ENCODE results near the gene JAZF1. TPM values are rescaled to one million over a fixed set of nuclear protein-coding genes. Genes with fewer than 3 reads are reported as not detected.

The JAZF1 gene
- total and polyA plus RNA-seq, 10 of the 15 experiments (the other 5 are each of a cell fraction or from before 2014, with no cell fraction given) = 0.04 to 0.82 (median 0.15) TPM; not detected in 3

DNA sequence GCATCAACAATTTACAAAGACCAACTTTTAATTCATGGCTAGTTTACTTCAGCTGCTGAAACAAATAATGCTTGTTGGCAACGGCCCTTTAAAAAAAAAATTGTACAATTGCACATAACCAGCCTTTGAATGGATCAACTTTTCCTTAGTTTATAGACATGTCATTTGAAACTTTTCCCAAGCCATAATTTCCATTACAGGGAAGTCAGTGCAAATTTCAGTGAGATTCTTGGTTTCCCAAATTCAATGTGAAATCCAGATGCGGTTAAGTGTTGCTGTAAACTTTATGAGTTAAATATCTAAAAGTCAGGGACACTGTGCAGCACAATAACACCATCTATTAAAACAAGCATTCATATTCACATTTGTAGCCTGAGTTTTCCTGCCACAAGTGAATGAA, 182.2 kb downstream of the JAZF1 start:
- in situ Hi-C loops (cut with MboI) = no loop called here
- intact Hi-C loops (cut with micrococcal nuclease; ENCODE audit: unreplicated experiment) = no loop called here
- H3K36me3 ChIP-seq (ENCODE audit: control insufficient read depth in 2 of 2, insufficient read depth in 2 of 2, low read length in 1 of 2) = no peaks in the 10 kb centered on the region
- H4K20me1 ChIP-seq (ENCODE audit: control insufficient read depth, insufficient read depth) = no peaks in the 10 kb centered on the region
- RAD21 ChIA-PET (ENCODE audit: unreplicated experiment) = no interaction called here
- no peak for DNase-seq (ENCODE audit: low read depth, low spot score)
- no peak for FAIRE-seq
- TF ChIP-seq REST (IDR thresholded peaks at IDR 0.05; ENCODE audit: low read depth, low read length) (no peak), YY1 (IDR thresholded peaks at IDR 0.05; ENCODE audit: low read depth, low read length) (no peak), KDM1A (IDR thresholded peaks at IDR 0.05; ENCODE audit: borderline replicate concordance) (no peak), ZNF274 (IDR thresholded peaks at IDR 0.05; ENCODE audit: insufficient read depth, insufficient read length) (no peak), SMC3 (IDR thresholded peaks at IDR 0.05; ENCODE audit: borderline replicate concordance, low read length) (no peak), BMI1 (IDR thresholded peaks at IDR 0.05; ENCODE audit: borderline replicate concordance) (no peak), MTA3 (IDR thresholded peaks at IDR 0.05; ENCODE audit: borderline replicate concordance, low read length) (no peak), FOXK2 (IDR thresholded peaks at IDR 0.05) (no peak), SUZ12 (IDR thresholded peaks at IDR 0.05; ENCODE audit: unreplicated experiment) (no peak), JUNB (IDR thresholded peaks at IDR 0.05) (no peak), HDGF (IDR thresholded peaks at IDR 0.05) (no peak), NFYA (IDR thresholded peaks at IDR 0.05; ENCODE audit: borderline replicate concordance, low read depth, low read length) (no peak), TAF1 (IDR thresholded peaks at IDR 0.05; ENCODE audit: borderline replicate concordance, low read depth, low read length) (no peak), WRNIP1 (IDR thresholded peaks at IDR 0.05; ENCODE audit: borderline replicate concordance, low read depth, low read length) (no peak), PAX5 (IDR thresholded peaks at IDR 0.05; ENCODE audit: borderline replicate concordance, low read depth, low read length) (no peak), EGR1 (IDR thresholded peaks at IDR 0.05; ENCODE audit: borderline replicate concordance in 1 of 2, low read depth in 2 of 2, low read length in 2 of 2) (no peak), HDAC2 (IDR thresholded peaks at IDR 0.05) (no peak)
- TF ChIP-seq, protein P1, sequence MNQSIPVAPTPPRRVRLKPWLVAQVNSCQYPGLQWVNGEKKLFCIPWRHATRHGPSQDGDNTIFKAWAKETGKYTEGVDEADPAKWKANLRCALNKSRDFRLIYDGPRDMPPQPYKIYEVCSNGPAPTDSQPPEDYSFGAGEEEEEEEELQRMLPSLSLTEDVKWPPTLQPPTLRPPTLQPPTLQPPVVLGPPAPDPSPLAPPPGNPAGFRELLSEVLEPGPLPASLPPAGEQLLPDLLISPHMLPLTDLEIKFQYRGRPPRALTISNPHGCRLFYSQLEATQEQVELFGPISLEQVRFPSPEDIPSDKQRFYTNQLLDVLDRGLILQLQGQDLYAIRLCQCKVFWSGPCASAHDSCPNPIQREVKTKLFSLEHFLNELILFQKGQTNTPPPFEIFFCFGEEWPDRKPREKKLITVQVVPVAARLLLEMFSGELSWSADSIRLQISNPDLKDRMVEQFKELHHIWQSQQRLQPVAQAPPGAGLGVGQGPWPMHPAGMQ (IDR thresholded peaks at IDR 0.05; ENCODE audit: borderline replicate concordance) = no peak
- SMC1A ChIA-PET (ENCODE audit: uncharacterized antibody, unreplicated experiment) = no interaction called here
- POLR2A ChIA-PET = no interaction called here
- H3K27ac ChIP-seq (ENCODE audit: control insufficient read depth, insufficient read depth) = no peak overlapping the region
- 44% methylated on average over 2 of the region's 2 CpGs for WGBS (ENCODE audit: insufficient coverage, insufficient replicate concordance, low lambda C conversion rate, missing lambda C conversion rate)
- H3K4me1 ChIP-seq (ENCODE audit: control insufficient read depth, insufficient read depth, low read length) = no peaks in the 10 kb centered on the region
- no peak overlapping the region for H3K4me2 ChIP-seq (ENCODE audit: control insufficient read depth, insufficient read depth)
- H2AFZ ChIP-seq (ENCODE audit: control insufficient read depth, low read depth, low read length) = no peak overlapping the region
- ATAC-seq = no peak
- no peak overlapping the region for H3K9ac ChIP-seq (ENCODE audit: control insufficient read depth, insufficient read depth, low read length)
- H3K9me3 ChIP-seq (replicated peaks; ENCODE audit: control insufficient read depth, insufficient read depth, low read length) = no peaks in the 10 kb centered on the region
- H3K79me2 ChIP-seq (ENCODE audit: control insufficient read depth, insufficient read depth, low read length) = no peaks in the 10 kb centered on the region
- BruUV-seq (replicated peaks) = no TSS peak
- no peak overlapping the region for H3K4me3 ChIP-seq
- no peaks in the 10 kb centered on the region for H3K27me3 ChIP-seq (replicated peaks in 1 of 2; ENCODE audit: control insufficient read depth in 2 of 2, insufficient read depth in 2 of 2, low read length in 1 of 2)
- CTCF ChIA-PET = no interaction called here
